IPS DF 4.7 (cell line): ENCODE results near the gene SH3BP2.

Source experiments
- DNase-seq: peaks from one replicate; pipeline ENCODE4 v3.0.0-alpha.2; 2013; ENCODE audit warnings: low spot score; ENCODE audit errors: extremely low read depth

Gene SH3BP2

GRCh38 chr4:2802618-2803531 is 10.0 kb downstream of the SH3BP2 start:
- DNase-seq, result no peak

DNA sequence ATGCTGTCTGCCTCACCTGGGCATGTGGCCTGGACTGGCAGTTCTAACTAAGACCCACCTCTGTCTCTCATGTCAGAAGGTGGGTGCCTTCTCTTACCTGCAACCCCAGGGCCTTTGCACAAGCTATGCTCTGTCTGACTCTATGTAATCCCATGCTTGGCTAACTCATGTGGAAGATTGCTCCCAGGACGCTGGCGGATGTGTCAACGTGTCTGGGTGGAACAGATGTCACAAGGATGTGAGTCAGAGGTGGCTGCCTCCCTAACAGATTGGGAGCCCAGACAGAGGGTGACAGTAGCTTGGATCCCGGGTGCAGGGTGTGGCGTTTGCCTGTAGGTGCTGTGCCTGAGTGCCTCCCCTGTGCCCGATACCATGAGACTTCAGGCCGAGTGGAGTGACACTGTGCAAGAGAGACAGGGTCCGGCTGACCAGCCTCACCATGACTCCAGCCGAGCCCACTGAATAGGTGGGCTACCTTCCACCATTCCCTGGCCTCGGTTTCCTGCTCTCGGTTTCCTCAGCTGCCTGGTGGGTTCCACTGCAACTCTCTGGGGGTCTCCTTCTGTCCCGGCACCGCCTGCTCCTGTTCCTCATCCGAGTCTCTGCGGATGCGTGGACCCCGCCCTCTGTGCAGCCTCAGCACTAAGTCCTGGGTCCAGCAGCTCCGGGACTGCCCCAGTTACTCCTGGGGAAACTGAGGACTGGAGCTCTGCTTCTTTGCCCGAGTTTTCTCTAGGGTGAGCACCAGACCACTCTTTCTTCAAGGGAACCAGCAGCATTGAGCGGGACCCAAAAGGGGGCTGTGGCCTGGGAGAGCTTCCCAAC is 11.0 kb downstream of the SH3BP2 start:
- DNase-seq, result no peak

DNA sequence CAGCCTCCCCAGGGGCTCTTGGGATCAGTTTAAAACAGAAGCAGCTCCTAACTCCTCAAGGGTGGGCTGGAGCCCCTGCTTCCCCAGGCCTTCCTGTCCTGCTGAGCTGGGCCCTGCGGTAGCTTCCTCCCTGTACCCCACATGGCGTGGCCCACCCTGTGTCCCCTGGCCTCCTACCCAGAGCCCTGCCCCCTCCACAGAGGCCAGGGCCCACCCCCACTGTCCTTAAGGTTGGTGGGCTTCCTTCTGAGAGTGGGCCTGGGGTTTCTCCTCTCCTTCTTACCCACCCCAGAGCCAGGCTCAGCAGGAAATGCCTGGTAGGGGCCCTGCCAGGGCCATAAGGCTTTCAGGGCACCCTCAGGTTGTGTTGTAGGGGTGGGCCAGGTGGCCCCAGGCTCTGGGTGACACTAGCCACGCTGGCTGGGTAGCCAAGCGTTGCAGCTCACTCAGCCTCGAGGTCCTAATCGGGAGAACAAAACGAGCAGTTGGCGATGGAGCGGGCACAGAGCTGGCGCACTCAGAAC is 11.6 kb downstream of the SH3BP2 start:
- no peak for DNase-seq

DNA sequence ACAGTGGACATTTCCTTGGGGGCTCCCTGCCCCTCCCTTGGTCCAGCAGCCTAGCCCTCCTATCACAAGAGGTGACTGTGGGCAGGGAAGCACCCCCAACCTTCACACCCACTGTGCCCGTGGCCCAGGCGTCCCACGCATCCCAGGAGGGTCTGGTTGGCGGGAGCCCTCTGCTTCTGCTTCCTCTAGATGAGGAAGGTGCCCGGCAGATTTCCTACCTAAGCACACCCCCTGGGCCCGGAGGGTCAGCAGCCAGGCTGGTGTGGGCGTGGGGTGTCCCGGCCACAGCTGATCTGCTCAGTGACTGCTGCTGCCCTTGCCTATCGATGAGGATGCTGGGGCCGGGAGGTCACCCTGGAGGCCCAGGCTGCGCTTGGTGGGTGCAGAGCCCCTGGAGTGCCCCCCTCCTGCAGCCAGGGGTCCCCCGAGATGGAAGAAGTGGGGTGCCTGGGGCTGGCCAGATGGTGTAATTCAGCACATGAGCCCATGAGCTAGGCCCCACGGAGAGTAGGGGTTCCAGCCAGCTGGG is 12.2 kb downstream of the SH3BP2 start:
- no peak for DNase-seq

DNA sequence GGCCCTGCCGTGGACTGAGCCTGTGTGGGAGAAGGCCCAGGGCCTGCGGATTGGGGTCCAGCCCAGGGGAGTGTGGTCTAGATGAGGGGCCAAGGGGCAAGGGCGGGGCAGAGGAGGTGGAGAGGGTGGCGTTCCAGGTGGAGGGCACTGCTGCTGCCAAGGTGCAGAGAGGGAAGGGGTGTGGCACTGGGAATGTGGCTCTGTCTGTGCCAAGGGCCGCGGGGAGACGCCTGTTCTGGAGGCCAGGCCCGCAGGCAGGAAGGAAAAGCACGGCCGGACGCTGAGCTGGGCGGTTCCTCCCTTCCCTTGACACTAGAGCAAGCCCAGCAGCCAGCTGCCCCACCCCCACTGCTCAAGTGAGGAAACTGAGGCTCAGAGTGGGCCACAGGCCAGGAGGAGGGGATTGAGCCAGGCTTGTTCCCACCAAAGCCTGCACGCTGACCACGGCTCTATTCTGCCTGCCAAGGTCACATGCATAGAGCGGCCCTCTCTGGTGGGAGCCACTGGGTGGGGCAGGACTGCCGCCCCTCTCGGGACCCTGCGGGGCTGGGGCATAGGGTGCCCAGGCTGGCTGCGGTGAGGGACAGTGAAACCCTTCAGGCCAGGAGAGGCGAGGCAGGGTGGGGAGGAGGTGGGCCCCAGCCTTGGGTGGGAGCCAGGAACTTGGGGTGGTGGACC is 13.0 kb downstream of the SH3BP2 start:
- no peak for DNase-seq

- no peak for DNase-seq
Measured at GRCh38 chr4:2806390-2807355, 13.8 kb downstream of the SH3BP2 start.

- no peak for DNase-seq
Measured at GRCh38 chr4:2807571-2807970, 14.7 kb downstream of the SH3BP2 start.

- DNase-seq, result no peak
Measured at GRCh38 chr4:2808001-2808400, 15.1 kb downstream of the SH3BP2 start.

GRCh38 chr4:2809610-2810180 is 16.8 kb downstream of the SH3BP2 start:
- no peak for DNase-seq

DNA sequence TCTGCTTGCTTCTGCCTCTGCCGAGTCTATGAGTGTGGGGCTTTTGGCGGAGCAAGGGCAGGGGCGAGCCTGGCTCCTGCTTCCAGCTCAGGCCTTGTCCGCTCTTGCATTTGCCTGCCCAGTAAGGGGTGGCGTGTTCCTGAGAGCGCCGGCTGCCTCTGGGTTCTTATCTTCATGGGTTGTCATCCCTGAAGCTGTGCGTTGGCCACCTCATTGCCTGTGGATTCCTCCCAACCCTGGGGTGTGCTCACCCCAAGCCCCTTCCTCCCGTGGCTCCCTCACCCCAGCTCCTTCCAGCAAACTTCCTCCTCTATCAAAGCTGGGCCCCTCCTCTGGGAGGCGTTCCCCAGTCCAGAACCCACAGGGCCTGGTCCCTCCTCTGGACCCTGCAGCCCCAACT is 17.5 kb downstream of the SH3BP2 start:
- DNase-seq, result no peak

- no peak for DNase-seq
Measured at GRCh38 chr4:2811830-2812611, 19.1 kb downstream of the SH3BP2 start.

DNA sequence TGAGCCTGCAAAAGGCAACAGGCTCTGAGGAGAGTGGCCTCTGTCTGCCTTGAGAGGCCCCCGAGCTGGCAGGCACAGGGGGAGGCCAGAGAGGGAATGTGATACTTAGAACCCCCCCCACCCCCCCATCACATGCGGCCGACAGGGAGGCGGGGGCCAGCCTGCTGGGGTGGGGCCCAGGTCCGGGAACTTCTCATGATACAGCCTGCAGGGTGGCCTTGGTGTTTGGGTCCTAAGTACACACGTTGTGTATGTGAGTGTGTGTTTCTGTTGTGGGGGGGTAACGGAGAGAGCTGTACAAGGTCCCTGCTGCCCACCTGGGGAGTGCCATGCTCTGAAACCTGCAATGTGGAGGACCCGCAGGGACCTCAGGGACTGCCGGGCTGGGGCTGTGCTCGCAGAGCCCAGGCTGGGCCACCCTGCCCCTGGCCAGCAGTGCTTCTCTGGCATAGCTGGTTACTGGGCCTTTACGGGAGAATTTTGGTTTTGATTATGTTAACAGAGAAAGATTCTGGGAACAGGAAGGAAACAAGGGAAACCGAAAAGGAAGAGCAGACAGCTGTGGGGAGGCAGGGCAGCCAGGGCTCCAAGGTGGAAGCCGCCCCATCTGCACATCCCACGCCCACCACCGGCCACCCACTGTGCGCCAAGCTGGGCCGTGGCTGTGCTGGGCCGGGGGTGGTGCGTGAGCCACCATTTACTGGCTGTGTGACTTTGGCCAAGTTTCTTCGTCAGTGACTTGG is 19.9 kb downstream of the SH3BP2 start:
- DNase-seq, result no peak

- DNase-seq, result no peak
Measured at GRCh38 chr4:2813446-2814405, 20.8 kb downstream of the SH3BP2 start.

DNA sequence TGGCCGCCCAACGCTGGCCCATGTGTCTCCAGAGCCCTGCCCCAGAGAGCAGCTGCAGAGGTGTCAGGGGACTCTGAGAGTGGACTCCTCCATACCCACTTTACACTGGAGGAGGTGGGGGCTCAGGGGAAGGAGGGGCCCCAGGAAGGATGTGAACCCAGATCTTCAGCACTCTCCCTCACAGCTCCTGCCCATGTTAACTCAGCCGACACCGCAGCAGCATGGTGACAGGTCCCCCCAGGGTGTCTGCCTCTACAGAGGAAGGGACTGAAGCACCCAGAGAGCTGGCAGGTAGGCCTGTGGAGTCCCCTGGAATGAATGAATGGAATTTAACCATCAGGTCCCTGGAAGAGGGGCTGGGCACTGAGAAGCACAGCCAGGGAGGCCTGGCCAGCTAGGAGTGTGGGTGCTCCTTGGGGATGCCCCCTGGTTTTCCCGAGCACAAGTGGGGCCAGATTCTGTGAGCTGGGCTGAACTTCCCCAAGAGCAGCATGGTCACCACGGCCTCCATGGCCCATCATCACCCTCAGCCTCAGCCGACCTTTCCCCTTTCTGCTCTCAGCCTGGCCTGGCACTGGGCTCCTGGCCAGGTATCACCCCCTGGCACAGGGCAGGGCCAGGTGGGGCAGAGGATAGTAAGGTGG is 21.9 kb downstream of the SH3BP2 start:
- DNase-seq, result no peak

DNA sequence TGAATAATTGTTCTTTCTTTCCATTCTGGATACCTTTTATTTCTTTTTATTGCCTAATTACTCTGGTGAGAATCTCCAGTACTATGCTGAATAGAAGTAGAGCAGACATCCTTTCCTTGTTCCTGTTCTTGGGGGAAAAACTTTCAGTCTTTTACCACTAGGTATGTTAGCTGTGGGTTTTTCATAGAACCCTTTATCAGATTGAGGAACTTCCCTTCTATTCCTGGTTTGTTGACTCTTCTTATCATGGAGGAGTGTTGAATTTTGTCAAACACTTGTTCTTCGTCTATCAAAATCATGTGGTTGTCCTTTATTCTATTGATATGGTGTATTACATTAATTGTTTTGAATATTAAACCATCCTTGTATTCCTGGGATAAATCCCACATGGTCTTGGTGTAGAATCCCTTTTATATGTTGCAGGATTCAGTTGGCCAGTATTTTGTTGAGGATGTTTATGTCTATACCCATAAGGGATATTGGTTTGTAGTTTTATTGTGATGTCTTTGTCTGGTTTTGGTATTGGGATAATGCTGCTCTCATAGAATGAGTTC is 23.6 kb downstream of the SH3BP2 start:
- DNase-seq, result no peak

GRCh38 chr4:2817137-2817536 is 24.3 kb downstream of the SH3BP2 start:
- DNase-seq, result no peak
